ENCODE results near the gene CCNK.

CCNK gene

DNA sequence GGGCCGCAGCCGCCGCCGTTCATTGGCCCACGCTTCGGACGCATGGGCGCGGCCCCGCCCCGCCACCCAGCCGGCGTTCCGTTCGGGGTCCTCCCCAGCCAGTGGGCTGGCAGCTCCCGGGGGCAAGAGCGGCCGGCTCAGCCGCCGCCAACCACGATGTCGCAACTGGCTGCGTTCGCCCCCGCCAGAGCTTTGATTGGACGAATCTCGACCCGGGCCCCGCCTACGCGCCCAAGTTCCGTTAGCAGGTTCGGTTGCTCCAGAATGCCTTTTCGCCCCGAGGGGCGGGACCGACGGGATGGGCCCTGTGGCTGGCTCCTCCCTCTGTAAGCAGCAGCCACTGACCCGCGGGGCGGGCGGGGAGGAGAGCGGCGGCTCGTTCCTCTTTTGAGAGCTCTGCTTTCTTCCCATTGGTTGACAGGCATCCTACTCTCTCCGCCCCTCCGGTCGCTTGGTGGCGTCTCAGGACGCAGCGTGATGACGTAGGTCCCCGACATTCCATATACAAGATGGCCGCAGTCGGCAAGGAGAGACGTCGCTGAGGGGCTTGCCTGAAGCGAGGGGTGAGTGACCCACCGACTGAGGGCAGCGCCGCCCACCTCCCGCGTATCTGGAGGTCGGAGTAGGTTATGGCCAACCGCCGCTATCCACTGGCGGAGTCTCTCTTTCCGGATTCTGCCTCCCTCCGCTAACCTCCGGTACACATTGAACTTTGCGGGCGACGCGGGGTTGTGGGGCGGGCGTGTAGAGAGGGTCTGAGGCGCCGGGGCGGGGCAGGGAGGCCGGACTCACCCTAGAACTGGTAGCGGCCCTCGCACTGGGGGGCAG is at the start of gene CCNK:
CCNK (plus strand) TSS at position 493 of the 828 bp plus-strand sequence. CDS start 11,269 bp downstream, outside the sequence.
- Mint-ChIP-seq H3K4me3 (peak within 1 kb of the TSS; percentile 94), H3K27ac (peak within 1 kb of the TSS; percentile 98), H3K36me3 (ENCODE audit: low read depth) (peaks cover 26% of the 10 kb centered on the region), H3K9me3 (no peaks in the 10 kb centered on the region), H3K4me1 (ENCODE audit: low read depth) (peaks cover 47% of the 10 kb centered on the region), H3K27me3 (no peaks in the 10 kb centered on the region)
- intact Hi-C loops (cut with micrococcal nuclease), result loop anchor here (2.0 to 10.0 kb wide), 2 partner anchors 202 to 446 kb away; no protein-coding TSS in a partner anchor

DNA sequence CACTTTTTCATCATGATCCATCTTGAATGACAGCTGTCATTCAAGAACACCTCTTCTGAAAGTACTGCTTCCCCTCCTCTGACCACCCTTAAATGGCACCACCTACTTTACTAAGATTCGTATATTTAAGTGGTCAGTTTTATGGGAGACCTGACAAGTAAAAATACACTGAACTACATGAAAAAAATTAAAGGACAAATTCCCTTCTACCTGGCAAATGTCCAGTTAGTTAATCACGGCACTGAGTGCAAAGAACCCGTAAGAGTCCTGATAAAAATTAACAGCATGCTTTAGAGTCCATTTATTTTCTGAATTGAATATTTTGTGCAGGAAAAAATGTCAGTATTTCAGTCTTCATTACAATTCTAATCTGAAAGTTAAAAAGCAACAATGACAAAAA is 49.2 kb upstream of the CCNK start:
- Mint-ChIP-seq H3K36me3 (ENCODE audit: low read depth) (peaks cover 91% of the 10 kb centered on the region), H3K27me3 (no peaks in the 10 kb centered on the region), H3K9me3 (peaks cover 9% of the 10 kb centered on the region), H3K4me1 (ENCODE audit: low read depth) (peaks cover 20% of the 10 kb centered on the region), H3K27ac (no peak overlapping the region), H3K4me3 (no peak overlapping the region)
- intact Hi-C loops (cut with micrococcal nuclease), result no loop called here

DNA sequence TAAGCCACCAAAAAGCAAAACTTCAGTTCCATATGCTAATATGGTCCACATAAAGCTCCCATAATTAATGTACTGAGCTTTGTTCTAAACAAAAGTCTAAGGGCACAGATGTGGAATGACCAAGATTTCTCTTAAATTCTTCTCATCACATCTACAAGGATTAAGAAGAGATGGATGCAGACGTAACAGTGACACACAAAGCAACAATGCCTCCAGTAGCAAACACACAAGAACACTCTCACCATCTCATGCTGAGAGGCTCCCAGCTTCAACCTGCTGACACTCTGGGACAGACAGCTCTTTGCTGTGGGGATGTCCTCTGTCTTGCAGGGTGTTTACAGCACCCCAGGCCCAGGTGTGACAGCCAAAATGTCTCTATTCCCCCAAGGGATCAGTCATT is 48.7 kb upstream of the CCNK start:
- Mint-ChIP-seq H3K9me3 (peaks cover 9% of the 10 kb centered on the region), H3K27me3 (no peaks in the 10 kb centered on the region), H3K27ac (no peak overlapping the region), H3K4me1 (ENCODE audit: low read depth) (peaks cover 25% of the 10 kb centered on the region), H3K4me3 (no peak overlapping the region), H3K36me3 (ENCODE audit: low read depth) (peaks cover 94% of the 10 kb centered on the region)
- intact Hi-C loops (cut with micrococcal nuclease), result no loop called here

DNA sequence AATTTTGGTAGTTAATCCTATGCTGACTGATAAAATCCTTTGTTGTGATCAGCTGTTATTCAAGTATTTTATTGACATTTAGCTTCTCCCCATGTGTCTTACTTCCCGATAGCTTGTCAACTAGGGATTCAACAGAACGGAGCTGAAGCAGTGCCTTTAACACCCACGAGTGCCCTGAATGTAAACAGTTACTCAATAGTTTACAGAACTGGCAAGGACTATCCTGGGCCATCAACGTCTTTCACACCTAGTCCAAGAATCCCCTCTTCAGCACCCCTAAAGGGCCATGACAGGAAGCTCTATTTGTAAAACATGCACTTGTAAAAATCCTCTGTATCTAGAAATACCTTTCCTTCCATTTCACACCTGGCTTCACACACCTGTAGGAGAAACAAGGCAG is 45.9 kb upstream of the CCNK start:
- Mint-ChIP-seq H3K4me1 (ENCODE audit: low read depth) (peaks cover 20% of the 10 kb centered on the region), H3K9me3 (no peaks in the 10 kb centered on the region), H3K36me3 (ENCODE audit: low read depth) (peaks cover 91% of the 10 kb centered on the region), H3K4me3 (no peak overlapping the region), H3K27ac (no peak overlapping the region), H3K27me3 (no peaks in the 10 kb centered on the region)
- intact Hi-C loops (cut with micrococcal nuclease), result no loop called here

DNA sequence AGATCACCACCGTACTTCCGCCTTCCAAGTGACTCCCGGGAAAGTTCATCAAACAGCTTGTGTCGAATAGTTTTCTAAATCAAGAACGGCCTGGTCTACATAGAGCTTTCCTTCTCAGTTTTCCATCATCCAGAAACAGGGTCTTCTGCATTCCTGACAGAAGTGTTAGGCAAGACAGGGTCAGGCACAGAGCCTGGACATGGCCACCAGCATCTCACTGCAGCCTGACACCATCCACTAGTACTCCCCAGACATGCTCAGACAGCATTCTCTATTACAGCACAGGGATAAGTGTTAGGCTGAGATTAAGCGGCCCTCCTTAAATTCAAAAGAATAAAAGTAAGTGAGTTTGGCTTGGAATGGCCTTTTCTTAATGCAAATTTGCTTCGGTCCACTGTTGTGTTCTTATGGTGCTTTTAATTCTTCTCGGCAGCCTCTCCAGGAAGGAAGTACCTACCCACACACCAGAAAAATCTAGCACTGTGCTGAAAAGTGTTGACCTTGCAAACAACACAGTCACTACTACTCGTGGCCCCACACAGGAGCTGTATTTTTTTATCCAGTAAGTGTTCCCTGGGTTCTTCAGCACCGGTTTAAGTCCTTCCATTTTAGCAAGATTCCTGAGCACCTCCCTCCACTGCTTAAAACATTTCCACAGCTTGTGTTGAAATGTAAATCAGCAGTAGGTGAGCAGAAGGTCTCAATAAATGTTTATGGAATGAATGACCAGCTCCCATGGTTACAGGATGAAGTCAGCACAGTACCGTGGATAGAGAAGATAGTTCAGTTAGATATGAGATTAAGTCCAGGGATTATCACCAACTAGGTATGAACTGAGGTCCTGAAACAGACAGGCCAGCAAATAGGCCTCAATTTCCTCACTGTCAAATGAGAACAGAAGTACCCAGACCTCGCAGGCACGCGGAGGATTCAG is 44.7 kb upstream of the CCNK start:
- Mint-ChIP-seq H3K4me1 (ENCODE audit: low read depth) (peaks cover 20% of the 10 kb centered on the region), H3K36me3 (ENCODE audit: low read depth) (peaks cover 91% of the 10 kb centered on the region), H3K4me3 (no peak overlapping the region), H3K9me3 (no peaks in the 10 kb centered on the region), H3K27me3 (no peaks in the 10 kb centered on the region), H3K27ac (peak overlapping the region; percentile 10)
- intact Hi-C loops (cut with micrococcal nuclease), result no loop called here

DNA sequence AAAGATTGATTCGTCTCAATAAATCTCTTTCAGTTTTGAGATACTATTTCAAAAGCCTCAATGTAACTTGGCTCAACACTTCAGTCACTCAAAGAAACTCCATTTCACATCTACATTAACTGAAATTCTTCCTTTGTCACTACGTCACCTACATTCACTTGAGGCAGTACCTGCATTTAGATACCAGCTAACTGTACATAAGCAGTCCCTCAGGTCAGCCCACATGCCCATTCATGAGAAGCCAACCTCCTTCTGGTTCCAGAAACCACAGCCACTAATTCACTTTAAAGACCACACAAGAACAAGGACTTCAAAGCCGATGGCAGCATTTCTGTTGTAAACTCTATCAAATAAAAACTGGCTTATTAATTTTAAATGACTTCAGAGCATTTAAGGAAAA is 43.5 kb upstream of the CCNK start:
- intact Hi-C loops (cut with micrococcal nuclease), result no loop called here

DNA sequence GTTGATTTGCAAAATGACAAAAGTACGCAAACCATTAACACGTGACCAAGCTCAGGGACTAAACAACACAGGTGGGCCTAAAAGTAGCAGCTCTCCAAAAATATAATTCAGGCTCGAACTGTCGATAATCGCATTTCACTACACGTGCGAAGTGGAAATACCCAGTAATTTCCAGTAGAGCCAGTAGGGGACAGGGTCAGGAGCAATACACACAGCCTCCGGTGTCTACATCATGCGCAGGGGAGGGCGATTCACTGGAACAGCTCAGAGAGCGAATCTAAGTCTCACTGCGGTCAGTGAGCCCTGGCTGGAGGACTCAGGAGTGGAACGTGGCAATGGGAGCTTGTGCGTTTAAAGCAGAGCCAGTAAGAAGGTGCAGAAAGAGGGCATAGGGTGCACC is 40.9 kb upstream of the CCNK start:
- no peak overlapping the region for H3K27ac Mint-ChIP-seq
- peaks cover 20% of the 10 kb centered on the region for H3K4me1 Mint-ChIP-seq (ENCODE audit: low read depth)
- no peaks in the 10 kb centered on the region for H3K9me3 Mint-ChIP-seq
- peaks cover 95% of the 10 kb centered on the region for H3K36me3 Mint-ChIP-seq (ENCODE audit: low read depth)
- intact Hi-C loops (cut with micrococcal nuclease), result no loop called here
- no peak overlapping the region for H3K4me3 Mint-ChIP-seq
- no peaks in the 10 kb centered on the region for H3K27me3 Mint-ChIP-seq

More for the DNA sequence above, 43.5 kb upstream of the CCNK start:
- peaks cover 91% of the 10 kb centered on the region for H3K36me3 Mint-ChIP-seq (ENCODE audit: low read depth)
- H3K4me1 Mint-ChIP-seq (ENCODE audit: low read depth), result peaks cover 20% of the 10 kb centered on the region
- no peaks in the 10 kb centered on the region for H3K27me3 Mint-ChIP-seq
- no peaks in the 10 kb centered on the region for H3K9me3 Mint-ChIP-seq
- peak overlapping the region; percentile 10 for H3K27ac Mint-ChIP-seq
- H3K4me3 Mint-ChIP-seq, result no peak overlapping the region

DNA sequence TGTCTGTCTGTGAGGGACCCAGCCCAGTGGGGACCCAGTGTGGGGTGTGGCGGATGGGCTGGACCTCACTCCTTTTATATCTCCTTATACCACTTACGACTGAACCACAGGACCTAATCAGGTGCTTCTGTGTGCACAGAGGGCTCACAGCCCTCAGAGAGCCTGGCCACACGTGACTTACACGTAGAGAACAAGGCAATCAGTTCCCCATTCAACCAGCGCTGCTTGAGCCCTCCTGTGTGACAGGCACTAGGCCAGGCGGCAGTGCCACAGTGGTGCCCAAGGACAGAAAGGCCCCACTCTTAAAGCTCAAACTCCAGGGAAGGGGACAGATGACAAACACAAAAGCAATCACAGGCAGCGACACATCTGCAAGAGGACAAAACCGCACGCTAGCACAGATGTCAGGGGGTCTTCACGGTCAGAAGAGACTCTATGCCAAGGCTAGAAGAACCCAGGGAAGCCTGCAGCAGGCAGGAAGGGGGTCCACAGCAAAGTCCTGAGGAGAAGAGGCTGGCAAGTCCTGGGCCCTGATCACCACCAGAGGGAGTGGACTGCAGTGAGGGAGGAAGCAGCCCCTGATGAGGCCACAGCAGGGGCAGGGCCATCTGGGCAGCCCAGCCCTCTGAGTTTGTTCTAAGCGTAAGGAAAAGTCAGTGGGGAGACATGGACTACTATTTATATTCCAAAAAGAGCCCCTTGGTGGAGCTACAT is 39.9 kb upstream of the CCNK start:
- intact Hi-C loops (cut with micrococcal nuclease), result no loop called here
- Mint-ChIP-seq H3K4me1 (ENCODE audit: low read depth) (peaks cover 13% of the 10 kb centered on the region), H3K27ac (no peak overlapping the region), H3K4me3 (no peak overlapping the region), H3K27me3 (no peaks in the 10 kb centered on the region), H3K36me3 (ENCODE audit: low read depth) (peaks cover 95% of the 10 kb centered on the region), H3K9me3 (no peaks in the 10 kb centered on the region)

DNA sequence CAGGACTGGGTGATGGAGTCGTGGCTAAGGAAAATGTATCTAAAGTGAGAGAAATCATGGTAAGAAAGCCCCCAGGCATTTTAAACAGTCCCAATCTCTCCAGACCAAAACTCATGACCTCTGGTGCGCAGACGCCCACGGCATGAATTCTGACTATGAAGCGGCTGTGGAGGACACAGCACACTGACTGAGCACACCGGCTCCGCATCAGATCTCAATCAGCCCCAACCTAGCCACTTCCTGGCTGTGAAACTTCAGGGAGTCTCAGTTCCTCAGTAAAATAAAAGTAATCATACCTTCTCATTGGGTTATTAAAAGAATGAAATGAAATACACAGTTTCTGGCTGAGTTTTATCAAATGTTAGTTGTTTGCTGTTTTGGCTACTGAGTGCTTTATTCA is 39.3 kb upstream of the CCNK start:
- peaks cover 96% of the 10 kb centered on the region for H3K36me3 Mint-ChIP-seq (ENCODE audit: low read depth)
- intact Hi-C loops (cut with micrococcal nuclease), result no loop called here
- H3K27me3 Mint-ChIP-seq, result no peaks in the 10 kb centered on the region
- no peaks in the 10 kb centered on the region for H3K9me3 Mint-ChIP-seq
- no peak overlapping the region for H3K4me3 Mint-ChIP-seq
- no peak overlapping the region for H3K27ac Mint-ChIP-seq
- H3K4me1 Mint-ChIP-seq (ENCODE audit: low read depth), result peaks cover 6% of the 10 kb centered on the region

DNA sequence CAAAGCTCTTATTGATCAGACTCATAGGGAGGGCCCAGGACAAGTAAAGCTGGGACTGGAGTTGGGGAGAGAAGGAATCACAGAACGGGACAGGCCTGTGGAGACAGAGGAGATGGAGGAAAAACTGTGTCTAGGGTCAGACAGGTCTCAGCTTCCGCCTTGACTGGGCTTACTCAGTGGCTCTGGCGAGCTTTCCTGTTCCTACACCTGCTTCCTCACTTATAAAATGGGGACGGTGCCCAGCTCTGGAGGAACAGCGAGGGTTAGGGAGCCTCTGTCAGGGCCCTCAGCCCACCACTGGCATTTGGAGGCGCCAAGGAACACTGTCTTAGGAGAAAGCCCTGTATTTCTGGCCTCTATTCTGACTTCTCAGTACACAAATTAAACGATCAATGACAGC is 35.3 kb upstream of the CCNK start:
- H3K4me3 Mint-ChIP-seq, result no peak overlapping the region
- peaks cover 97% of the 10 kb centered on the region for H3K36me3 Mint-ChIP-seq (ENCODE audit: low read depth)
- H3K27ac Mint-ChIP-seq, result no peak overlapping the region
- H3K27me3 Mint-ChIP-seq, result no peaks in the 10 kb centered on the region
- H3K4me1 Mint-ChIP-seq (ENCODE audit: low read depth), result no peaks in the 10 kb centered on the region
- H3K9me3 Mint-ChIP-seq, result no peaks in the 10 kb centered on the region
- intact Hi-C loops (cut with micrococcal nuclease), result no loop called here

DNA sequence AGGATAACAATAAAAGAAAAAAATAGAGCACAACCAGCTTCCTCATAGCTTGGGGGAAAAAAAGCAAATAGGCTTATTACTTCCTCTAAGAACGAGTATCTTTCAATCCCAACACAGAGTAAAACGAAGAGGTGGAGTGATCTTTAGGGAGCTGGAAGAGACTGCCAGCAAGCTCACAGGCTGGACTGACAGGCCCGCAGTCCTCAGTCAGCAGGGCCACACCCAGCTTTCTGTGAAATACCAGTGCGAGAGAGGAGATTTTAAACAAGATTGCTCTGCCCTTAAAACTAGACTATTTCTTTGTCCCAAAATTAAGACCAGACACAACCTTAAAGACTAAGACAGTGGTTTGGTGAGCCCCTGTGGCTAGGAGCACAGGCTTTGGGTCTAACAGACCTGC is 33.5 kb upstream of the CCNK start:
- intact Hi-C loops (cut with micrococcal nuclease), result no loop called here
- H3K4me1 Mint-ChIP-seq (ENCODE audit: low read depth), result no peaks in the 10 kb centered on the region
- H3K27me3 Mint-ChIP-seq, result no peaks in the 10 kb centered on the region
- H3K9me3 Mint-ChIP-seq, result no peaks in the 10 kb centered on the region
- no peak overlapping the region for H3K4me3 Mint-ChIP-seq
- H3K27ac Mint-ChIP-seq, result no peak overlapping the region
- peaks cover 97% of the 10 kb centered on the region for H3K36me3 Mint-ChIP-seq (ENCODE audit: low read depth)

DNA sequence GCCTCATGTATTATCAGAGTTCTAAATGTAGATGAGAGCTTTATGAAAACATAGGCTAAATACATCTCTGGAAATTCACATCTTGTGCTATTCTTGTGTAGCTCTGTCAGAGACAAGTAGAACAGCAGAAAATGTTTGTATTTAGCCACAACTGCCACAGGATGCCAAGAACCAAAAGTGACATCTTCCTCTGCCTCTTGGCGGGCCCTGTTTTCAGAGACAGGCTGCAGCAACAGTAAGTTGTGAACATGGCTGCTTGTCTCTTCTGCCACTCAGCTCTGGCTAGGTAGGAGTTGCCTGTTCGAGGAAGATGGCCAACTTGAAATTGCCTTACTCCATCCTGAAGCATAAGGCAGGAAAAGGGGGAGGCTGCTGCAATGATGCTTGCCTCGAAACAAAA is 30.9 kb upstream of the CCNK start:
- intact Hi-C loops (cut with micrococcal nuclease), result no loop called here
- Mint-ChIP-seq H3K9me3 (no peaks in the 10 kb centered on the region), H3K4me1 (ENCODE audit: low read depth) (no peaks in the 10 kb centered on the region), H3K4me3 (no peak overlapping the region), H3K27me3 (no peaks in the 10 kb centered on the region), H3K27ac (no peak overlapping the region), H3K36me3 (ENCODE audit: low read depth) (peaks cover 96% of the 10 kb centered on the region)

DNA sequence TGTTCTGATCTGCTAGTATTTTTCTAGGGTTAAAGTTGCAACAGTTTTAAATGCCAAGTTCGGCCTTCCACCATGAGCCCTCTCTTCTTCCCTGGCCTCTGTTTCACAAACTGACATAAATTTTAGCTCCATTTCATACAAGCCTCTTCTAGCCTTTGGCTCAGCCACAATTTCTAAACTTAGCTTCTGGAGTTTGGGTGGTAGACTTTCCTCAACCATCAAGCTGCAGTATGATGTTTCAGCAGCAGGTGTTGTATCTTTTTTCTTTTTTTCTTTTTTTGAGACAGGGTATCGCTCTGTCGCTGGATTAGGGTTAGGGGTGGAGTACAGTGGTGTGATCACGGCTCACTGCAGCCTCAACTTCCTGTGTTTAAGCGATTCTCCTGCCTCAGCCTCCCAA is 30.0 kb upstream of the CCNK start:
- Mint-ChIP-seq H3K4me3 (no peak overlapping the region), H3K27ac (no peak overlapping the region), H3K27me3 (no peaks in the 10 kb centered on the region), H3K36me3 (ENCODE audit: low read depth) (peaks cover 96% of the 10 kb centered on the region), H3K4me1 (ENCODE audit: low read depth) (no peaks in the 10 kb centered on the region), H3K9me3 (no peaks in the 10 kb centered on the region)
- intact Hi-C loops (cut with micrococcal nuclease), result no loop called here

DNA sequence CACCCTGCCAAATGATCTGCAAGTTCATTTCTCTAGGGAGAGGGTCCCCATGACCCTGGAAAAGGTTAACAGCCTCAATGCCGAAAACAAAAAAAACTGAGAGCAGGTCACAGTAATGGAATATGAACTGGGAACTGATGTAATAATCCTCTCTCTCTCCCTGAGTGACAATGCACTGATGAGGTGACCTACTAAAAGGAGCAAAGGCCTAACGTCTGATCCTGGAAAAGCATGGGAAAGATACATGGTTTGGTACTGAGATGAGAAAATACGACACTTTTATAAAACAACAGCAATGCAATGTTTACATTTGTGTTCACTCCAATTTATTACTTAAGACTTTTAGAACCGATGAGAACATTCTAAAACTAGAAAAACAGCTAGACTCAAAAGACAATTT is 28.2 kb upstream of the CCNK start:
- H3K36me3 Mint-ChIP-seq (ENCODE audit: low read depth), result peaks cover 95% of the 10 kb centered on the region

More for the DNA sequence above, 28.2 kb upstream of the CCNK start:
- H3K27me3 Mint-ChIP-seq, result no peaks in the 10 kb centered on the region
- H3K9me3 Mint-ChIP-seq, result no peaks in the 10 kb centered on the region
- intact Hi-C loops (cut with micrococcal nuclease), result no loop called here
- no peak overlapping the region for H3K27ac Mint-ChIP-seq
- H3K4me1 Mint-ChIP-seq (ENCODE audit: low read depth), result no peaks in the 10 kb centered on the region
- H3K4me3 Mint-ChIP-seq, result no peak overlapping the region

Data from dendritic cell treated with granulocyte-macrophage colony-stimulating factor and Interleukin-4, amounts not matched to agents 40 ng/mL and 50 ng/mL, for 4 days (primary cell).